Heart left ventricle (tissue), 16 donors: ENCODE data around the gene PCDHGA1. TPM values are rescaled to one million over a fixed set of nuclear protein-coding genes. Genes with fewer than 3 reads are reported as not detected.

Source experiments
- ATAC-seq, 4 donors: fragments of 200-7000 bp; cut with Tn5 transposase; one replicate each; pipeline ENCODE4 v1.9.1; 2020 to 2022; ENCODE audit warnings: moderate library complexity in 4 of 4, mild to moderate bottlenecking in 3 of 4, moderate number of reproducible peaks in 1 of 4
- DNase-seq, 5 donors: peaks; one replicate each; pipeline ENCODE4 v3.0.0-alpha.2; 2020
- H3K27ac ChIP-seq, 12 donors: fragments of 200-600 bp; sonication (generic) in 4 of 12; one replicate each; pipeline versions ENCODE4 v1.5.0 to v1.8.0; 2016 to 2022; ENCODE audit warnings: mild to moderate bottlenecking in 2 of 12
- H3K27me3 ChIP-seq, 9 donors: fragments of 200-600 bp; sonication (generic) in 2 of 9; one replicate each; pipeline versions ENCODE4 v1.5.1 to v1.8.0; 2016 to 2022; ENCODE audit warnings: mild to moderate bottlenecking in 3 of 9
- H3K36me3 ChIP-seq, 9 donors: fragments of 200-600 bp; sonication (generic) in 2 of 9; one replicate each; pipeline versions ENCODE4 v1.5.0 to v1.8.0; 2018 to 2022; ENCODE audit warnings: mild to moderate bottlenecking in 2 of 9
- H3K4me1 ChIP-seq, 12 donors: fragments of 200-600 bp; sonication (generic) in 4 of 12; one replicate each; pipeline versions ENCODE4 v1.5.0 to v1.8.0; 2016 to 2022; ENCODE audit warnings: mild to moderate bottlenecking in 3 of 12
- H3K4me3 ChIP-seq, 12 donors: fragments of 200-600 bp; sonication (generic) in 4 of 12; one replicate each; pipeline versions ENCODE4 v1.5.0 to v1.8.0; 2017 to 2022; ENCODE audit warnings: mild to moderate bottlenecking in 9 of 12, moderate library complexity in 4 of 12
- H3K9me3 ChIP-seq, 12 donors: fragments of 200-600 bp; sonication (generic) in 4 of 12; one replicate each; pipeline versions ENCODE4 v1.5.0 to v1.8.0; 2016 to 2022; ENCODE audit warnings: mild to moderate bottlenecking in 1 of 12
- CTCF ChIP-seq, 12 donors: fragments of 200-600 bp; sonication (generic) in 4 of 12; IDR thresholded peaks; one replicate each; pipeline versions ENCODE4 v1.5.0 to v1.8.0; 2018 to 2022; ENCODE audit warnings: antibody characterized with exemption in 12 of 12, mild to moderate bottlenecking in 5 of 12
- POLR2A ChIP-seq, 2 donors: fragments of 450-650 bp; IDR thresholded peaks; one replicate each; pipeline ENCODE4 v1.6.1; 2017; ENCODE audit warnings: antibody characterized with exemption in 2 of 2, mild to moderate bottlenecking in 2 of 2, moderate library complexity in 2 of 2
- WGBS, 4 donors: extraction: QIAGEN DNeasy Blood & Tissue Kit in 2 of 4; methylation state at CpG; one replicate each; pipeline versions ENCODE4 v1.1.5 to v1.1.7; 2013 to 2018; 5-methylcytosine and 5-hydroxymethylcytosine counted together
- intact Hi-C, 10 donors: fragments of 100-400 bp; cut with DNase I; formaldehyde crosslinking; loops; one replicate each; pipeline versions ENCODE4 v1.11.1 to v1.14.2; 2022
- polyA plus RNA-seq, 2 donors: library from polyadenylated mRNA; stranded (reverse); fragments of 200-250 nt; gene quantifications; one replicate each; pipeline ENCODE4 v1.2.3, GENCODE V29; 2013
- total RNA-seq, 9 donors: library from RNA; depleted of rRNA in 2 of 9; stranded (reverse); fragments of >200 nt in 2 of 9; fragmentation: NEBNext Ultra II Directional in 3 of 9; extraction: Animal tissue kit (Norgen Biotek cat#: 25700) in 3 of 9; gene quantifications; one replicate each; pipeline versions ENCODE4 v1.1.0 to v1.2.4, GENCODE V29; 2016 to 2023
- donor health status: ischemic (EF 13 %, LVEDD 7.1; RV severe dilation, severe dysfunction).
- donor health status: healthy with polysubstance abuse.
- donor health status: DM: no; HTN: yes; CAD: no.
- donor health status: DM: no; HTN: no; CAD: no.
- donor health status: ischemic (EF 25% LVEDD 6.9; RV normal size, moderate dysfunction).
- donor health status: ischemic (EF 25% LVEDD 5.7; RV mildly dilated, moderate dysfunction).
- donor health status: healthy.
- donor health status: DM: yes; HTN: yes; CAD: no.
- donor health status: ischemic (EF 35%, LVEDD 5.7; RV mildly dilated, moderate dysfunction).
- donor health status: nonischemic (EF 11% LVEDD 7.7; RV severe dilation, severe dysfunction).
- donor health status: DM: yes; HTN: yes; CAD: no.
- donor health status: PGD.
- donor health status: ischemic (EF 29% LVEDD 5.4; RV normal size, mild dysfunction).
- donor health status: nonischemic (EF 23%, LVEDD 6.1; RV moderate dilation, normal function).

PCDHGA1 gene
- total and polyA plus RNA-seq, 11 donors: 1.3 to 4.9 (median 3.1) TPM

- Histone ChIP-seq H3K4me1 (peaks cover 0 to 10% (median 4%) of the 10 kb centered on the region in 12 donors), H3K4me3 (no peak overlapping the region), H3K9me3 (no peaks in the 10 kb centered on the region), H3K27me3 (no peaks in the 10 kb centered on the region), H3K36me3 (peaks cover 0 to 71% (median 23%) of the 10 kb centered on the region in 9 donors), H3K27ac (no peak overlapping the region)
- TF ChIP-seq CTCF (IDR thresholded peaks at IDR 0.05) (no peak), POLR2A (IDR thresholded peaks at IDR 0.05) (no peak)
- no peak for ATAC-seq
- no peak for DNase-seq
- WGBS, 4 donors: 85 to 91% (median 89%) methylated on average over 7 of the region's 7 CpGs
- intact Hi-C loops: no loop called here
Observed at GRCh38 chr5:141501761-141502160, 171.4 kb downstream of the PCDHGA1 start.

- H3K9me3 ChIP-seq: no peaks in the 10 kb centered on the region
- no peak for ATAC-seq
- no peak overlapping the region for H3K27ac ChIP-seq
- H3K36me3 ChIP-seq: peaks cover 0 to 67% (median 19%) of the 10 kb centered on the region in 9 donors
- DNase-seq: no peak
- 97 to 100% (median 98%) methylated on average over 2 of the region's 2 CpGs for WGBS, 4 donors
- peaks cover 4 to 29% (median 23%) of the 10 kb centered on the region in 12 donors for H3K4me1 ChIP-seq
- H3K4me3 ChIP-seq: no peak overlapping the region
- no peaks in the 10 kb centered on the region for H3K27me3 ChIP-seq
- intact Hi-C loops: no loop called here
- no peak for TF ChIP-seq CTCF (IDR thresholded peaks at IDR 0.05)
- TF ChIP-seq POLR2A (IDR thresholded peaks at IDR 0.05): no peak
Observed at GRCh38 chr5:141503681-141504080, 173.4 kb downstream of the PCDHGA1 start.

- H3K36me3 ChIP-seq: peaks cover 0 to 67% (median 19%) of the 10 kb centered on the region in 9 donors
- no peaks in the 10 kb centered on the region for H3K9me3 ChIP-seq
- TF ChIP-seq CTCF (IDR thresholded peaks at IDR 0.05) (no peak), POLR2A (IDR thresholded peaks at IDR 0.05) (no peak)
- no peak for DNase-seq
- intact Hi-C loops: no loop called here
- no peak overlapping the region for H3K27ac ChIP-seq
- no peak for ATAC-seq
- 91 to 96% (median 95%) methylated on average over 4 of the region's 4 CpGs for WGBS, 4 donors
- H3K4me1 ChIP-seq: peaks cover 4 to 34% (median 27%) of the 10 kb centered on the region in 12 donors
- H3K4me3 ChIP-seq: no peak overlapping the region
- no peaks in the 10 kb centered on the region for H3K27me3 ChIP-seq
Observed at GRCh38 chr5:141504216-141504615, 173.9 kb downstream of the PCDHGA1 start.

- H3K36me3 ChIP-seq: peaks cover 0 to 74% (median 30%) of the 10 kb centered on the region in 9 donors
- H3K4me3 ChIP-seq: no peak overlapping the region
- DNase-seq: no peak
Observed at GRCh38 chr5:141506381-141507155, 176.3 kb downstream of the PCDHGA1 start.

More at GRCh38 chr5:141506381-141507155, 176.3 kb downstream of the PCDHGA1 start:
- intact Hi-C loops: no loop called here
- WGBS, 4 donors: 81 to 87% (median 85%) methylated on average over 8 of the region's 8 CpGs
- TF ChIP-seq CTCF (IDR thresholded peaks at IDR 0.05): no peak
- no peak for TF ChIP-seq POLR2A (IDR thresholded peaks at IDR 0.05)
- H3K27ac ChIP-seq: peak overlapping the region in 11 of 12 donors; percentile 65 to 92 (median 84)
- H3K27me3 ChIP-seq: no peaks in the 10 kb centered on the region
- no peak for ATAC-seq
- peaks cover 4 to 43% (median 34%) of the 10 kb centered on the region in 12 donors for H3K4me1 ChIP-seq
- H3K9me3 ChIP-seq: no peaks in the 10 kb centered on the region
